GM18951 (cell line): Measurements from ENCODE around the gene ZBTB1.
A peak's percentile ranks its signal among the peaks of the same experiment; 100 is the strongest.

Source experiments
- POLR2A ChIP-seq: IDR thresholded peaks from 4 replicates; pipeline ENCODE4 v1.6.1; 2011; ENCODE audit warnings: mild to moderate bottlenecking; ENCODE audit not compliant: insufficient read length, insufficient read depth; ENCODE audit errors: extremely low read depth
- in situ Hi-C: fragments of 300-500 bp; cut with MboI; formaldehyde crosslinking; loops from one replicate; pipeline ENCODE4 v1.12.0; 2022; ENCODE audit warnings: low sequenced_read_pairs, mixed read lengths, inconsistent platforms; ENCODE audit not compliant: unreplicated experiment

Gene ZBTB1

DNA sequence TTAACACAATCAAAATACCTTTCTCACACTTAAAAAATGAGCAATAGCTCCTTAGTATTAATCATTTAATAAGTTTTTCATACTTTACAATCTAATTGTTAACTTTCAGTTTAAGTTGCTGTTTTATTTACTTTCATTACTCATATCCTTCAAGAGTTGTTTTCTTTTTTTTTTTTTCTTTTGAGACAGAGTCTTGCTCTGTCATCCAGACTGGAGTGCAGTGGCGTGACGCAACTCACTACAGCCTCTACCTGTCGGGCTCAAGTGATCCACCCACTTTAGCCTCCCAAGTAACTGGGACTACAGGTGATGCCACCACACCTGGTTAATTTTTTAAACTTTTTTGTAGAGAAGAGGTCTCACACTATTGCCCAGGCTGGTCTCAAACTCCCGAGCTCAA lies 16.1 kb downstream of the ZBTB1 start:
- in situ Hi-C loops, result no loop called here
- no peak for TF ChIP-seq POLR2A

DNA sequence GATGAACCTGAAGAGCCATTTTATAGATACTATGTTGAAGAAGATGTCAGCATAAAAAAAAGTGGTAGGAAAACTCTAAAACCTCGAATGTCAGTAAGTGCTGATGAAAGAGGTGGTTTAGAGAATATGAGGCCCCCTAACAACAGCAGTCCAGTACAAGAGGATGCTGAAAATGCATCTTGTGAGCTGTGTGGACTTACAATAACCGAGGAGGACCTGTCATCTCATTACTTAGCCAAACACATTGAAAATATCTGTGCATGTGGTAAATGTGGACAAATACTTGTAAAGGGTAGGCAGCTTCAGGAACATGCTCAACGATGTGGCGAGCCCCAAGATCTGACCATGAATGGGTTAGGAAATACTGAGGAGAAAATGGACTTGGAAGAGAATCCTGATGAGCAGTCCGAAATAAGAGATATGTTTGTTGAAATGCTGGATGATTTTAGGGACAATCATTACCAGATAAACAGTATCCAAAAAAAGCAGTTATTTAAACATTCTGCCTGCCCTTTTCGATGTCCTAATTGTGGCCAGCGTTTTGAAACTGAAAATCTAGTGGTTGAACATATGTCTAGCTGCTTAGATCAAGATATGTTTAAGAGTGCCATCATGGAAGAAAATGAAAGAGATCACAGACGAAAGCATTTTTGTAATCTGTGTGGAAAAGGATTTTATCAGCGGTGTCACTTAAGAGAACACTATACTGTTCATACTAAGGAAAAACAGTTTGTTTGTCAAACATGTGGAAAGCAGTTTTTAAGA lies 18.2 kb downstream of the ZBTB1 start:
- TF ChIP-seq POLR2A, result no peak
- in situ Hi-C loops, result no loop called here

DNA sequence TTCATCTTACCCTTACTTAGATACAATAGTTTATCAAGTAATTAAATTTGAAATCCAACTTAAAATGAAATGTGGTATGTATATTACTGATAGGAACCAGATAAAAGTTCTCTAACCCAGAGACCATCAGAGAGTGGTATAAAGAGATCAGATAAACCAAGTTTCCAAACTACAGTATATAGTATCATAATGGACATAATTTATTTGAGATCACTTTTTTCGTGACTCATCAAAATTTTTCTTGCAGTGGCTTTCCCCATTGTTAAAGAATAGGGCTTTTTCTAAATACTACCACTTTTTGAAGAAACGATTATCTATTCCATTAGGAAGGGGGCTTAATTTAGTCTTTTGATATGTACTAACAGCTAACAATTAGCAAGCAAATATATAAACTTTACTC lies 20.8 kb downstream of the ZBTB1 start:
- in situ Hi-C loops, result no loop called here
- no peak for TF ChIP-seq POLR2A

DNA sequence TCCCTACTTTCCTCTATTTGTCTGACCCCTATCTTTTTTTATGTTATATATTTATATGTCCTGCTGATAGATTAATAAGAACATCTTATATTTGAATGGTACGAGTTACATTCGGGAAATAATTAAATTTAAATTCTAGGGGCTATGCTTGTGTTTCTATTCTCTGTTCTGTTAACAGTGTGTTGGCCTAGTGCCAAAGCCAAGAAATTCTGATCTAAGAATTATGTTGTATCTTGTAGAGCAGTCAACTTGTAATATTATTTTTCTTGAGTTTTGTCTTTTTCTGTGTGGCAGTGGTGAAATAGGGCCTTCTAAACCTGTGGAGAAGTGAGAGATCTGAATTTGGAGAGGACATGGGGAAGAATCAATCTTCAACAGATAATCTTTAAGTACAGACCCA lies 27.0 kb downstream of the ZBTB1 start:
- in situ Hi-C loops, result no loop called here

DNA sequence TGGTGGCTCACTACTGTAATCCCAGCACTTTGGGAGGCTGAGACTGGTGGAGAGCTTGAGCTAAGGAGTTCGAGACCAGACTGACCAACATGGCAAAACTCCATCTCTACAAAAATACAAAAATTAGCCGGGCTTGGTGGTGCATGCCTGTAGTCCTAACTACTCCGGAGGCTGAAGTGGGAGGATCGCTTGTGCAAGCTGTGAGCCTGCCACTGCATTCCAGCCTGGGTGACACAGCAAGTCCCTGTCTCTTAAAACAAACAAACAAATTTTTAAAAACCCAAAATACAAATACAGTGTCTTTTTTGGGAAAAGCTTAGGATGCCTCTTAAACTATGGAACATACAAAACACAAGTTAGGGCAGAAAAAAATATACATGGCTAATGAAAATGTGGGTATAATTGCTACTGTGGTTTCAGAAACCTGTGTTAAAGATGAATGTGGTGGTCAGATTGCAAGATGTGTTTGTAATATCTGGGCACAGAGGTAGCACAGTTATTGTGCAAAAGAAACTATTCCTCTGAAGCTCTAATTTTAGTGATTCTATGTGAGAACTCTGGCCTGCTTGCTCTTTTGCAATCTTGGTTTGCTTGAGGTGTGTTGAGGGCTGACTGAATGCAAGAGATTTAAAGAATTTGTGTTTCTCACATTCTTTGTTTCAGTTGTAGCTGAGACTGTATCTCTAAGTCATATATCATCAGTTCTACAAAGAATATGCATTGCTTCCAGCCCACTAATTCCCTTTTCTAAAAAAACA lies 32.1 kb downstream of the ZBTB1 start:
- in situ Hi-C loops, result no loop called here
- TF ChIP-seq POLR2A, result no peak

More for the DNA sequence above, 27.0 kb downstream of the ZBTB1 start:
- TF ChIP-seq POLR2A, result no peak

DNA sequence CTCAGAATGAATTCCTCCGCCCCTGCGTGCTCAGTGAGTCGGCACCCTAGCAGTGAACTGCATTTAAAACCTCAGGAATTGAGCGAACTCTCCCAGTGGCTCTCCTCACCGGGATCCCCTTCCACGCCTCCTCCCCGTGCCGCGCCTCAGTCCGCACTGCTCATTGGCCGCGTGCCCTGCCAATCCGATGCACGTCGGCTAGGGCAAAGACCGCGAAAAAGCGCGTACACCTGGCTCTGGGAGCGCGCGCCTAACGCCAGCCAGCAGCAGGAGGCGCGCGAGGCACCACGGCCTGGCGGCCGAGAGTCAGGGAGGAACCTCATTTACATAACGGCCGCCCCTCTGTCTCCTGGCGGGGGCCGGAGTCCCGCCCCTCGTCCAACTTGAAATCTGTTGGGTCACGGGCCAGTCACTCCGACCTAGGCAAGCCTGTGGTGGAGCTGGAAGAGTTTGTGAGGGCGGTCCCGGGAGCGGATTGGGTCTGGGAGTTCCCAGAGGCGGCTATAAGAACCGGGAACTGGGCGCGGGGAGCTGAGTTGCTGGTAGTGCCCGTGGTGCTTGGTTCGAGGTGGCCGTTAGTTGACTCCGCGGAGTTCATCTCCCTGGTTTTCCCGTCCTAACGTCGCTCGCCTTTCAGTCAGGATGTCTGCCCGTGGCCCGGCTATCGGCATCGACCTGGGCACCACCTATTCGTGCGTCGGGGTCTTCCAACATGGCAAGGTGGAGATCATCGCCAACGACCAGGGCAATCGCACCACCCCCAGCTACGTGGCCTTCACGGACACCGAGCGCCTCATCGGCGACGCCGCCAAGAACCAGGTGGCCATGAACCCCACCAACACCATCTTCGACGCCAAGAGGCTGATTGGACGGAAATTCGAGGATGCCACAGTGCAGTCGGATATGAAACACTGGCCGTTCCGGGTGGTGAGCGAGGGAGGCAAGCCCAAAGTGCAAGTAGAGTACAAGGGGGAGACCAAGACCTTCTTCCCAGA lies 35.9 kb downstream of the ZBTB1 start, which contains the start of gene HSPA2:
HSPA2 (plus strand) TSS at position 534 of the 995 bp plus-strand sequence; CDS start at position 643, 109 bp downstream.
- TF ChIP-seq POLR2A, result peak; percentile 89
- in situ Hi-C loops, result no loop called here

DNA sequence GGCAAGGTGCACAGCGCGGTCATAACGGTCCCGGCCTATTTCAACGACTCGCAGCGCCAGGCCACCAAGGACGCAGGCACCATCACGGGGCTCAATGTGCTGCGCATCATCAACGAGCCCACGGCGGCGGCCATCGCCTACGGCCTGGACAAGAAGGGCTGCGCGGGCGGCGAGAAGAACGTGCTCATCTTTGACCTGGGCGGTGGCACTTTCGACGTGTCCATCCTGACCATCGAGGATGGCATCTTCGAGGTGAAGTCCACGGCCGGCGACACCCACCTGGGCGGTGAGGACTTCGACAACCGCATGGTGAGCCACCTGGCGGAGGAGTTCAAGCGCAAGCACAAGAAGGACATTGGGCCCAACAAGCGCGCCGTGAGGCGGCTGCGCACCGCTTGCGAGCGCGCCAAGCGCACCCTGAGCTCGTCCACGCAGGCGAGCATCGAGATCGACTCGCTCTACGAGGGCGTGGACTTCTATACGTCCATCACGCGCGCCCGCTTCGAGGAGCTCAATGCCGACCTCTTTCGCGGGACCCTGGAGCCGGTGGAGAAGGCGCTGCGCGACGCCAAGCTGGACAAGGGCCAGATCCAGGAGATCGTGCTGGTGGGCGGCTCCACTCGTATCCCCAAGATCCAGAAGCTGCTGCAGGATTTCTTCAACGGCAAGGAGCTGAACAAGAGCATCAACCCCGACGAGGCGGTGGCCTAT lies 36.8 kb downstream of the ZBTB1 start:
- in situ Hi-C loops, result no loop called here
- no peak for TF ChIP-seq POLR2A

DNA sequence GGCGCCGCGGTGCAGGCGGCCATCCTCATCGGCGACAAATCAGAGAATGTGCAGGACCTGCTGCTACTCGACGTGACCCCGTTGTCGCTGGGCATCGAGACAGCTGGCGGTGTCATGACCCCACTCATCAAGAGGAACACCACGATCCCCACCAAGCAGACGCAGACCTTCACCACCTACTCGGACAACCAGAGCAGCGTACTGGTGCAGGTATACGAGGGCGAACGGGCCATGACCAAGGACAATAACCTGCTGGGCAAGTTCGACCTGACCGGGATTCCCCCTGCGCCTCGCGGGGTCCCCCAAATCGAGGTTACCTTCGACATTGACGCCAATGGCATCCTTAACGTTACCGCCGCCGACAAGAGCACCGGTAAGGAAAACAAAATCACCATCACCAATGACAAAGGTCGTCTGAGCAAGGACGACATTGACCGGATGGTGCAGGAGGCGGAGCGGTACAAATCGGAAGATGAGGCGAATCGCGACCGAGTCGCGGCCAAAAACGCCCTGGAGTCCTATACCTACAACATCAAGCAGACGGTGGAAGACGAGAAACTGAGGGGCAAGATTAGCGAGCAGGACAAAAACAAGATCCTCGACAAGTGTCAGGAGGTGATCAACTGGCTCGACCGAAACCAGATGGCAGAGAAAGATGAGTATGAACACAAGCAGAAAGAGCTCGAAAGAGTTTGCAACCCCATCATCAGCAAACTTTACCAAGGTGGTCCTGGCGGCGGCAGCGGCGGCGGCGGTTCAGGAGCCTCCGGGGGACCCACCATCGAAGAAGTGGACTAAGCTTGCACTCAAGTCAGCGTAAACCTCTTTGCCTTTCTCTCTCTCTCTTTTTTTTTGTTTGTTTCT lies 37.6 kb downstream of the ZBTB1 start:
- TF ChIP-seq POLR2A, result no peak
- in situ Hi-C loops, result no loop called here

DNA sequence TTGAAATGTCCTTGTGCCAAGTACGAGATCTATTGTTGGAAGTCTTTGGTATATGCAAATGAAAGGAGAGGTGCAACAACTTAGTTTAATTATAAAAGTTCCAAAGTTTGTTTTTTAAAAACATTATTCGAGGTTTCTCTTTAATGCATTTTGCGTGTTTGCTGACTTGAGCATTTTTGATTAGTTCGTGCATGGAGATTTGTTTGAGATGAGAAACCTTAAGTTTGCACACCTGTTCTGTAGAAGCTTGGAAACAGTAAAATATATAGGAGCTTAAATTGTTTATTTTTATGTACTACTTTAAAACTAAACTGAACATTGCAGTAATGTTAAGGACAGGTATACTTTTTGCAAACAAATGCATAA lies 38.2 kb downstream of the ZBTB1 start:
- in situ Hi-C loops, result no loop called here
- no peak for TF ChIP-seq POLR2A

DNA sequence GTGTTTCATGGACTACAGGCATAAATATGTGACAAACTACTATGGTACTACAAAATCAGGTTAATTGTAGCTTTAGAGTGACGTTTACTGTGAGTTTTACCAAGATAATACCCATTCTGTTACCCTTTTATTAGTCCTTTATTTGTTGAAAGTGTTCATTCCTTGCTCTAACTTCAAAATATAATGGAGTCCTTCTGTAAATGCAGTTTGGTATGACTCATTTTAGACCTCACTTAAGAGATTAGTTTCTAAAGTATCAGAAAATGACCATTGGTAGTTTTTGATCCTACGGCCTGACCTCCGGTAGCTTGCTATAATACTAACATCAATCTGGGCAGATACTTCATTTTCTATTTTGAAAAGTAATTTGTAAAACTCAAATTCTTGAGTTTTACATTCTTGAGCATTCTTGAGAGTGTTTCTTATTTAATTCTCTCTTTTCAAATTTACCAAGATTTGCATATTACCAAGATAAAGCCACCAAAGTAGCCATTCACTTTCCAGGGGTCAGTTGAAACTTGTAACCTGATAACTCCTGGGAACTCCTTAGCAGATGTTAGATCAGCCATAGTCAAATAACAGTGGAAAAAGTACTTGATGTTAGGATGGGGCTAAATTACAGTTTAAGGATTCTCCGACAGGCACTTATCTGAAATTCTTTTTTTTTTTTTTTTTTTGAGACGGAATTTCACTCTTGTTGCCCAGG lies 40.2 kb downstream of the ZBTB1 start:
- in situ Hi-C loops, result no loop called here

DNA sequence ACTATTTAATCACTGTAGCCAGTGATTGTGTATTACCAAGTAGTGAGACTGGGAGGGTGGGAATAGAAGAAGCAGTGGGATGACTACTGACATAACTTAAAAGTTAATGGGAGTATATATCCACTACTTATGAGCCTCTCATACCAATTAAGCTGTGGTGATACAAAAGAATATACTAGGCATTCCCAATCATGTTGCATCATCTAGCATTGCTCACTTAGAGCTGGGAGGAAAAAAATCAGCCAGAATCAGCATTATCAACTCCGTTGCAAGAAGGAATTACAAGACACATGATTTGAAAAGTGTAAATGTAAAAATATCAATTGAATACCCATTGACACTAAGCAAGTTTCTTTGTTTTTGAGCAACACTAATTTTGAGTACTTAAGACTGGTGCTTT lies 44.4 kb downstream of the ZBTB1 start:
- TF ChIP-seq POLR2A, result no peak
- in situ Hi-C loops, result no loop called here

More for the DNA sequence above, 40.2 kb downstream of the ZBTB1 start:
- no peak for TF ChIP-seq POLR2A
